SIG-M5 treated with dmso at 0.1 percent for 504 hours (cell line): ENCODE data around the gene RXRG.
A peak's percentile ranks its signal among the peaks of the same experiment; 100 is the strongest.

Experiments used
- DNase-seq: peaks from one replicate; lab custom pipeline; 2025; ENCODE audit not compliant: unreplicated experiment; lab: John Stamatoyannopoulos, UW

Gene RXRG

GRCh38 chr1:165411396-165411795, 33.5 kb downstream of the RXRG start:
- DNase-seq = no peak

- no peak for DNase-seq
Observed at GRCh38 chr1:165409657-165410358, 35.1 kb downstream of the RXRG start.

- DNase-seq = peak; percentile 36
Observed at GRCh38 chr1:165408518-165408917, 36.4 kb downstream of the RXRG start.

GRCh38 chr1:165407398-165407797, 37.5 kb downstream of the RXRG start:
- no peak for DNase-seq

- DNase-seq = peak; percentile 22
Observed at GRCh38 chr1:165403835-165404482, 41.0 kb downstream of the RXRG start.

GRCh38 chr1:165402517-165403111, 42.3 kb downstream of the RXRG start:
- DNase-seq = no peak

GRCh38 chr1:165397944-165398343, 47.0 kb downstream of the RXRG start:
- DNase-seq = peak; percentile 5

- DNase-seq = no peak
Observed at GRCh38 chr1:165395901-165396300, 49.0 kb downstream of the RXRG start.

GRCh38 chr1:165395478-165395877, 49.4 kb downstream of the RXRG start:
- peak; percentile 46 for DNase-seq

- peak; percentile 94 for DNase-seq
Observed at GRCh38 chr1:165392634-165393571, 52.0 kb downstream of the RXRG start.

- DNase-seq = peak; percentile 9
Observed at GRCh38 chr1:165389609-165390008, 55.3 kb downstream of the RXRG start.

GRCh38 chr1:165387961-165388360, 57.0 kb downstream of the RXRG start:
- DNase-seq = no peak

GRCh38 chr1:165387505-165387904, 57.4 kb downstream of the RXRG start:
- DNase-seq = no peak

GRCh38 chr1:165383599-165384405, 61.1 kb downstream of the RXRG start:
- no peak for DNase-seq

GRCh38 chr1:165383067-165383466, 61.9 kb downstream of the RXRG start:
- DNase-seq = no peak

GRCh38 chr1:165381745-165382505, 63.0 kb downstream of the RXRG start:
- DNase-seq = no peak

- DNase-seq = no peak
Observed at GRCh38 chr1:165376811-165377311, 68.1 kb downstream of the RXRG start.

GRCh38 chr1:165376041-165376810, 68.7 kb downstream of the RXRG start:
- DNase-seq = no peak

GRCh38 chr1:165375623-165376022, 69.3 kb downstream of the RXRG start:
- DNase-seq = no peak
